Skeletal muscle tissue (tissue), 4 donors: Measurements from ENCODE around the gene PCDHGA2. TPM values are rescaled to one million over a fixed set of nuclear protein-coding genes. Genes with fewer than 3 reads are reported as not detected.

Experiments used
- H3K27ac ChIP-seq: one replicate; pipeline ENCODE4 v1.7.0; 2013; ENCODE audit warnings: mild to moderate bottlenecking, low read depth, low read length, inconsistent platforms
- H3K27me3 ChIP-seq, 3 donors: one replicate each; pipeline ENCODE4 v1.7.0; 2013; ENCODE audit warnings: low read length in 3 of 3; ENCODE audit not compliant: control insufficient read depth in 3 of 3, insufficient read depth in 3 of 3
- H3K36me3 ChIP-seq, 3 donors: one replicate each; pipeline ENCODE4 v1.7.0; 2013; ENCODE audit warnings: low read length in 3 of 3; ENCODE audit not compliant: control insufficient read depth in 3 of 3, insufficient read depth in 3 of 3
- H3K4me1 ChIP-seq, 3 donors: one replicate each; pipeline ENCODE4 v1.7.0; 2013; ENCODE audit warnings: low read length in 3 of 3, mild to moderate bottlenecking in 3 of 3; ENCODE audit not compliant: control insufficient read depth in 3 of 3, insufficient read depth in 3 of 3
- H3K4me3 ChIP-seq, 3 donors: one replicate each; pipeline ENCODE4 v1.7.0; 2013; ENCODE audit warnings: low read length in 3 of 3
- H3K9ac ChIP-seq, 3 donors: one replicate each; pipeline ENCODE4 v1.7.0; 2013; ENCODE audit warnings: low read length in 3 of 3, mild to moderate bottlenecking in 3 of 3, moderate library complexity in 2 of 3, low read depth in 1 of 3
- H3K9me3 ChIP-seq, 3 donors: one replicate each; pipeline ENCODE4 v1.7.0; 2013; ENCODE audit warnings: low read length in 3 of 3; ENCODE audit not compliant: control insufficient read depth in 3 of 3
- total RNA-seq: library from RNA; depleted of rRNA; stranded (reverse); fragments of >200 nt; gene quantifications from one replicate; pipeline ENCODE4 v1.2.3, GENCODE V29; 2014
- donor health status: Osteomylitis.

PCDHGA2 gene
- total RNA-seq, 1 donor from 2014 or later: 1.6 TPM

- Histone ChIP-seq H3K27me3 (peaks cover 0 to 18% (median 12%) of the 10 kb centered on the region in 3 donors), H3K4me1 (peaks cover 0 to 15% (median 0%) of the 10 kb centered on the region in 3 donors), H3K4me3 (peak within 1 kb of the TSS in 2 of 3 donors; percentile 44 to 49), H3K9ac (no peak within 1 kb of the TSS), H3K36me3 (peaks cover 0 to 6% (median 0%) of the 10 kb centered on the region in 3 donors), H3K9me3 (peaks cover 12 to 31% (median 20%) of the 10 kb centered on the region in 3 donors), H3K27ac (no peak within 1 kb of the TSS)
These were observed 54.1 kb downstream of the PCDHGA2 start, which contains the start of gene PCDHGA8 for GRCh38 chr5:141392429-141393198. PCDHGA8 (plus strand) TSS chr5:141392633; CDS start chr5:141392814, 181 bp downstream.

Other genes with a start within 250 kb of the PCDHGA2 start
- 2.6 TPM for gene PCDHB2, start 244.1 kb upstream of the PCDHGA2 start, total RNA-seq
- gene PCDHB3, start 238.3 kb upstream of the PCDHGA2 start, total RNA-seq: 1.6 TPM
- gene PCDHB4, start 216.9 kb upstream of the PCDHGA2 start, total RNA-seq: 1.6 TPM
- gene PCDHB5, start 203.6 kb upstream of the PCDHGA2 start, total RNA-seq: 3.1 TPM
- 0.52 TPM for gene PCDHB6, start 188.7 kb upstream of the PCDHGA2 start, total RNA-seq
- 2.1 TPM for gene PCDHB7, start 166.1 kb upstream of the PCDHGA2 start, total RNA-seq
- 1.6 TPM for gene PCDHB8, start 161.0 kb upstream of the PCDHGA2 start, total RNA-seq
- gene PCDHB16, start 156.4 kb upstream of the PCDHGA2 start, total RNA-seq: 1.6 TPM
- 1.0 TPM for gene PCDHB9, start 151.6 kb upstream of the PCDHGA2 start, total RNA-seq
- 2.6 TPM for gene PCDHB10, start 146.4 kb upstream of the PCDHGA2 start, total RNA-seq
- gene PCDHB11, start 139.1 kb upstream of the PCDHGA2 start, total RNA-seq: 4.2 TPM
- 1.6 TPM for gene PCDHB12, start 130.0 kb upstream of the PCDHGA2 start, total RNA-seq
- gene PCDHB13, start 124.8 kb upstream of the PCDHGA2 start, total RNA-seq: 1.6 TPM
- gene PCDHB14, start 115.4 kb upstream of the PCDHGA2 start, total RNA-seq: 4.2 TPM
- gene PCDHB15, start 93.4 kb upstream of the PCDHGA2 start, total RNA-seq: 4.2 TPM
- gene SLC25A2, start 34.7 kb upstream of the PCDHGA2 start, total RNA-seq: 0.52 TPM
- gene TAF7, start 18.0 kb upstream of the PCDHGA2 start, total RNA-seq: 72.0 TPM
- gene PCDHGA1, start 8.2 kb upstream of the PCDHGA2 start, total RNA-seq: 0.52 TPM
- gene PCDHGA3, start 5.1 kb downstream of the PCDHGA2 start, total RNA-seq: 2.1 TPM
- gene PCDHGB1, start 11.3 kb downstream of the PCDHGA2 start, total RNA-seq: 1.6 TPM
- gene PCDHGA4, start 16.3 kb downstream of the PCDHGA2 start, total RNA-seq: 1.0 TPM
- 2.1 TPM for gene PCDHGB2, start 21.2 kb downstream of the PCDHGA2 start, total RNA-seq
- 2.1 TPM for gene PCDHGA5, start 25.4 kb downstream of the PCDHGA2 start, total RNA-seq
- 3.1 TPM for gene PCDHGB3, start 31.5 kb downstream of the PCDHGA2 start, total RNA-seq
- 4.2 TPM for gene PCDHGA6, start 35.1 kb downstream of the PCDHGA2 start, total RNA-seq
- gene PCDHGA7, start 44.0 kb downstream of the PCDHGA2 start, total RNA-seq: 3.7 TPM
- gene PCDHGB4, start 48.9 kb downstream of the PCDHGA2 start, total RNA-seq: 4.7 TPM
- gene PCDHGA8, start 53.9 kb downstream of the PCDHGA2 start, total RNA-seq: 3.7 TPM
- gene PCDHGB5, start 59.2 kb downstream of the PCDHGA2 start, total RNA-seq: 3.7 TPM
- gene PCDHGA9, start 64.0 kb downstream of the PCDHGA2 start, total RNA-seq: 4.7 TPM
- gene PCDHGB6, start 69.3 kb downstream of the PCDHGA2 start, total RNA-seq: 5.2 TPM
- gene PCDHGA10, start 74.2 kb downstream of the PCDHGA2 start, total RNA-seq: 4.2 TPM
- 7.3 TPM for gene PCDHGB7, start 78.9 kb downstream of the PCDHGA2 start, total RNA-seq
- gene PCDHGA11, start 82.3 kb downstream of the PCDHGA2 start, total RNA-seq: 6.8 TPM
- gene PCDHGA12, start 91.7 kb downstream of the PCDHGA2 start, total RNA-seq: 3.1 TPM
- 38.1 TPM for gene PCDHGC3, start 137.2 kb downstream of the PCDHGA2 start, total RNA-seq
- gene PCDHGC4, start 146.3 kb downstream of the PCDHGA2 start, total RNA-seq: 3.7 TPM
- 2.1 TPM for gene PCDHGC5, start 150.3 kb downstream of the PCDHGA2 start, total RNA-seq